Naive thymus-derived CD4-positive, alpha-beta T cell (primary cell): ENCODE data around the gene CIITA. TPM values are rescaled to one million over a fixed set of nuclear protein-coding genes. Genes with fewer than 3 reads are reported as not detected.

Experiments
- ATAC-seq: fragments of 150-1000 bp; cut with Tn5 transposase; 2 replicates; pipeline ENCODE4 v1.10.0; 2021; ENCODE audit warnings: mild to moderate bottlenecking, moderate library complexity
- CTCF ChIA-PET: fragments of 350-600 bp; sonication (Branson Sonifier 250); formaldehyde crosslinking; loops from one replicate; lab custom pipeline; 2021; ENCODE audit warnings: antibody characterized with exemption; lab: Charles Lee
- POLR2A ChIA-PET: fragments of 350-600 bp; sonication (Branson Sonifier 250); formaldehyde crosslinking; loops from one replicate; lab custom pipeline; 2021; ENCODE audit warnings: antibody characterized with exemption, inconsistent platforms; lab: Charles Lee
- DNase-seq, 9 donors: peaks; one replicate each; pipeline versions ENCODE4 v3.0.0 to v3.0.0-alpha.2; 2020 to 2022; ENCODE audit warnings: mixed read lengths in 1 of 9
- H3K27ac ChIP-seq: one replicate; pipeline ENCODE4 v1.7.0; 2013; ENCODE audit warnings: mild to moderate bottlenecking, low read depth, low read length, moderate library complexity
- H3K27me3 ChIP-seq, 2 donors: one replicate each; pipeline ENCODE4 v1.7.0; 2013; ENCODE audit warnings: low read length in 2 of 2, mild to moderate bottlenecking in 2 of 2, moderate library complexity in 2 of 2; ENCODE audit not compliant: control insufficient read depth in 2 of 2, insufficient read depth in 2 of 2
- H3K36me3 ChIP-seq, 3 experiments: 1 replicate in 2 of 3; 2 replicates in 1 of 3; pipeline ENCODE4 v1.7.0; 2013; ENCODE audit warnings: low read length in 3 of 3, mild to moderate bottlenecking in 3 of 3, moderate library complexity in 1 of 3; ENCODE audit not compliant: insufficient read depth in 3 of 3, control insufficient read depth in 2 of 3
- H3K4me1 ChIP-seq, 2 donors: one replicate each; pipeline ENCODE4 v1.7.0; 2013; ENCODE audit warnings: low read length in 2 of 2, mild to moderate bottlenecking in 2 of 2, moderate library complexity in 1 of 2; ENCODE audit not compliant: control insufficient read depth in 2 of 2, insufficient read depth in 2 of 2
- H3K4me3 ChIP-seq: 2 replicates; pipeline ENCODE4 v1.7.0; 2013; ENCODE audit warnings: mild to moderate bottlenecking, low read length
- H3K9me3 ChIP-seq, 3 experiments: 1 replicate in 2 of 3; 2 replicates in 1 of 3; pipeline ENCODE4 v1.7.0; 2013; ENCODE audit warnings: low read length in 3 of 3; ENCODE audit not compliant: control insufficient read depth in 2 of 3
- H3K27ac Mint-ChIP-seq, 9 donors: one replicate each; pipeline ENCODE4 v1.8.0; 2020 to 2022; ENCODE audit warnings: mixed read lengths in 9 of 9, mild to moderate bottlenecking in 8 of 9, moderate library complexity in 5 of 9, inconsistent platforms in 2 of 9
- H3K27me3 Mint-ChIP-seq, 5 donors: one replicate each; pipeline ENCODE4 v1.8.0; 2021 to 2022; ENCODE audit warnings: mixed read lengths in 5 of 5, mild to moderate bottlenecking in 1 of 5
- H3K36me3 Mint-ChIP-seq, 5 donors: one replicate each; pipeline ENCODE4 v1.8.0; 2020 to 2022; ENCODE audit warnings: mixed read lengths in 5 of 5, mild to moderate bottlenecking in 3 of 5, inconsistent platforms in 1 of 5
- H3K4me1 Mint-ChIP-seq, 7 donors: one replicate each; pipeline ENCODE4 v1.8.0; 2020 to 2022; ENCODE audit warnings: mixed read lengths in 7 of 7, mild to moderate bottlenecking in 3 of 7, inconsistent platforms in 1 of 7
- H3K4me3 Mint-ChIP-seq, 10 donors: one replicate each; pipeline ENCODE4 v1.8.0; 2020 to 2022; ENCODE audit warnings: mild to moderate bottlenecking in 10 of 10, mixed read lengths in 10 of 10, moderate library complexity in 6 of 10, inconsistent platforms in 2 of 10
- H3K9me3 Mint-ChIP-seq, 11 donors: one replicate each; pipeline ENCODE4 v1.8.0; 2020 to 2022; ENCODE audit warnings: mixed read lengths in 11 of 11, mild to moderate bottlenecking in 4 of 11, inconsistent platforms in 1 of 11, moderate library complexity in 1 of 11
- intact Hi-C, 2 donors: fragments of 100-400 bp; cut with micrococcal nuclease; formaldehyde crosslinking; loops; one replicate each; pipeline ENCODE4 v1.15.1; 2023
- polyA plus RNA-seq, 2 donors: library from polyadenylated mRNA; unstranded; fragments of 300-500 nt; fragmentation: Illumina TruSeq; gene quantifications; one replicate each; pipeline ENCODE4 v1.2.3, GENCODE V29; 2021
- total RNA-seq, 6 experiments: library from RNA in 5 of 6; stranded (reverse) in 5 of 6; gene quantifications; 1 replicate in 5 of 6; 2 replicates in 1 of 6; pipeline ENCODE4 v1.2.3 and lab custom pipeline; 2021 to 2026

The CIITA gene
- total and polyA plus RNA-seq, 7 experiments from 2014 or later: 0.12 to 72.1 (median 1.7) TPM

DNA sequence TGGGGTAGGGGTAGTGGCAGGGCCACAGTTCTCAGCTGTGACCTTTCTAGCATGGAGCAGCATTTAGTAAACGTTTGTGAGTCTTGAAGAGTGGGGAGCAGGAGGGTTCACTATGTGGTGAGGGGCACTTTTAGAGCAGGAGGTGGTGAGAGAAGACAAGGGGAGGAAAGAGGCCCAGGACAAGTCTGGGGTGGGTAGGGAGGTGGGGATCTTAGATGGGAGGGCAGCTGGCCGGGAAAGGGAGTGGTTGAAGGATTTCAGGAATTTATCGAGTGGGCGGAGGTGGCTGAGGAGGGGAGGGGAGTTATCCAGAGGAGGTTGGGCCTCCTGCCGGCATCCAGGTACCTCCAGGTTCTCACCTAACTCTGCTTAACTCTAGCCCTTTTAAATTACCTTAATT is 69.3 kb downstream of the CIITA start:
- ATAC-seq (no peak), DNase-seq (no peak)
- Mint-ChIP-seq H3K9me3 (no peaks in the 10 kb centered on the region), H3K36me3 (no peaks in the 10 kb centered on the region), H3K4me1 (peaks cover 32 to 81% (median 68%) of the 10 kb centered on the region in 7 donors), H3K27ac (peak overlapping the region in 7 of 9 donors; percentile 1 to 84 (median 41)), H3K4me3 (peak overlapping the region; percentile 56 to 95 (median 90)), H3K27me3 (no peaks in the 10 kb centered on the region)
- ChIA-PET POLR2A (no interaction called here), CTCF (no interaction called here)
- Histone ChIP-seq H3K9me3 (no peaks in the 10 kb centered on the region), H3K27ac (no peak overlapping the region), H3K4me1 (peaks cover 15 to 46% of the 10 kb centered on the region in 2 donors), H3K27me3 (no peaks in the 10 kb centered on the region), H3K4me3 (no peak overlapping the region), H3K36me3 (peaks cover 0 to 12% (median 0%) of the 10 kb centered on the region in 3 experiments)
- intact Hi-C loops: loop anchor here (10.0 kb wide), 2 partner anchors 638 to 1028 kb away; partner anchors contain the start of genes LITAF (in 1 of the 2) and SNX29 (in 1 of the 2)

DNA sequence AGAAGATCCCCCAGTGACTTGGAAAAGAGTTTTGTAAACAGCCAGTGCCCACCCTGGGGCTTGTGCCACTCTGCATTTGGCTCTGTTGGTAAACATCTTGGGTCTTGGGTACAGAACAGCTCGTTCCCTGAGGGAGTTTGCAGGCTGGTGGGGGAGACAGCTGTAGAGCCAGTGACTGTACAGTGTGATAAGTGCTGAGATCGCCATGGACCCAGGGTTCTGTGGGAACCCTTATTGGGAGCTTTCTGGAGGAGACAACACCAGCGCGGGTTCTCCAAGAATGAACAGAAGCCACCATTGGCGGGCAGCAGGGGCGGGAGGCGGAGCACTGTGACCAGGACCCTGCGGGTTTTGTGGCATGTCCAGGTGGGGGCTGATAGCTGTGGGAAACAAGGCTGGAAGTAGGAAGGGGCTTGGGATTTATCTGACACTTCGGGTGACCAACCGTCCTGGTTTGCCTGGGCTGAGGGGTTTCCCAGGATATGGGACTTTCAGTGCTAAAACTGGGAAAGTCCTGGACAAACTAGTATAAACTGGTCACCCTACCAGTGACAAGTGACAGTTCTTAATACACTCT is 70.3 kb downstream of the CIITA start:
- Histone ChIP-seq H3K4me1 (peaks cover 15 to 46% of the 10 kb centered on the region in 2 donors), H3K36me3 (peaks cover 0 to 12% (median 0%) of the 10 kb centered on the region in 3 experiments), H3K9me3 (no peaks in the 10 kb centered on the region), H3K4me3 (no peak overlapping the region), H3K27me3 (no peaks in the 10 kb centered on the region), H3K27ac (no peak overlapping the region)
- Mint-ChIP-seq H3K27me3 (no peaks in the 10 kb centered on the region), H3K4me3 (peak overlapping the region in 5 of 10 donors; percentile 36 to 88 (median 53)), H3K36me3 (no peaks in the 10 kb centered on the region), H3K4me1 (peaks cover 33 to 80% (median 68%) of the 10 kb centered on the region in 7 donors), H3K9me3 (no peaks in the 10 kb centered on the region), H3K27ac (peak overlapping the region in 4 of 9 donors; percentile 45 to 78 (median 58))
- intact Hi-C loops: loop anchor here (10.0 kb wide), 2 partner anchors 638 to 1028 kb away; partner anchors contain the start of genes LITAF (in 1 of the 2) and SNX29 (in 1 of the 2)
- ChIA-PET CTCF (interaction anchor here (1.5 kb wide), 1 partner anchor 407 kb away, joined by 3 read pairs; no protein-coding TSS in a partner anchor), POLR2A (no interaction called here)
- no peak for ATAC-seq
- DNase-seq: no peak

DNA sequence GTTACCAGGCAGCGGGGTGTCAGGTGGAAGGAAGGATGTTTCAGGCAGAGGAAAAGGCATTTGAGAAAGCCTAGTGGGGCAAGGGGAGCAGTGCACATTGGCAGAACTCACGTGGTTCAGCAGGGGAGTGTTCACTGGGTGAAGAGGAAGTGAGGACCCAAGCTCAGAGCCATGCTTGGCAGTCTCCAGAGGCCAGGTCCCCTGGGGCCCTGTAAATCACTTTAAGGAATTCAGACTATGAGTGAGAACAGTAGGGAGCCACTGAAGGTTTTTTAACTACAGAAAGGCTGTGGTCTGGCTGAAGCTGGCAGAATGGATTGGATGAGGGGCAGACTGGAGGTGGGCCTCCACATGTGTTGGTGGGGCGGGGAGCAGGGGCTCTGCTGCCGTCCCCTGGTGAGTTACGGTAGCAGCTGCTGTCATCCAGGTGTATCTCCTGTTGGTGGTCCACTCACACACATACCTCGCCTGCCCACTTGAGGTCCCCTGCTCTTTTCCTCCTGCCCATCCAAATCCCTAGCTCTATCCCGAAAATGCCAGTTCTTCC is 72.5 kb downstream of the CIITA start:
- ATAC-seq: peak; percentile 83
- CTCF ChIA-PET: interaction anchor here (0.6 to 4.4 kb wide), 7 partner anchors 8 to 428 kb away, joined by 3 to 17 read pairs (median 3); no protein-coding TSS in a partner anchor
- peak overlapping the region in 9 of 10 donors; percentile 41 to 73 (median 60) for H3K4me3 Mint-ChIP-seq
- H3K9me3 Mint-ChIP-seq: no peaks in the 10 kb centered on the region
- peak in 7 of 9 donors; percentile 41 to 69 (median 64) for DNase-seq
- peak overlapping the region; percentile 45 to 90 (median 76) for H3K27ac Mint-ChIP-seq
- no peaks in the 10 kb centered on the region for H3K36me3 Mint-ChIP-seq
- H3K4me1 Mint-ChIP-seq: peaks cover 31 to 78% (median 64%) of the 10 kb centered on the region in 7 donors
- Histone ChIP-seq H3K27me3 (no peaks in the 10 kb centered on the region), H3K9me3 (no peaks in the 10 kb centered on the region), H3K36me3 (peaks cover 0 to 10% (median 0%) of the 10 kb centered on the region in 3 experiments), H3K4me1 (peaks cover 15 to 40% of the 10 kb centered on the region in 2 donors), H3K27ac (peak overlapping the region; percentile 52), H3K4me3 (no peak overlapping the region)
- intact Hi-C loops: loop anchor here (10.0 kb wide), 2 partner anchors 635 to 1025 kb away; partner anchors contain the start of genes LITAF (in 1 of the 2) and SNX29 (in 1 of the 2)
- POLR2A ChIA-PET: interaction anchor here (0.8 to 1.8 kb wide), 7 partner anchors 11 to 923 kb away, joined by 3 to 5 read pairs (median 3); partner anchors contain the start of gene SOCS1
- H3K27me3 Mint-ChIP-seq: no peaks in the 10 kb centered on the region

DNA sequence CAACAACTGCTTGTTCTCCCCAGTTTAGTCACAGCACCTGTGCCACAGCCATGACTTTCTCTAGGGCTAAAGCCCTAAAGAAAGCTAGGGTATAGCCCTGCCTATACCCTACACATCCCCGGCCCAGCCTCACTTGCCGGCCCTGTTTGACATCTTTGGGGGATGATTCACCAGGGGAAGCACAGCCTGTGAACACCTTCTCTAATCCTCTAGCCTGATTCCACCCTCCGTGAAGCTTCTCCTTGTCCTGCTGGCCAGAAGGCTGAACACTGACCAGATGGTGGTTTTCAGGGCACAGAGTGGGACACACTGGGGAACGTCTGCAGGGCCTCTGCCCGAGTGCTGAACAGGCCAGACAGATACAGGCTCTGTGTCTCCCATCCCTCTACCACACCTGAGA is 73.4 kb downstream of the CIITA start:
- peaks cover 32 to 80% (median 67%) of the 10 kb centered on the region in 7 donors for H3K4me1 Mint-ChIP-seq
- no peaks in the 10 kb centered on the region for H3K9me3 ChIP-seq
- H3K4me3 Mint-ChIP-seq: peak overlapping the region in 2 of 10 donors; percentile 38 to 60
- peak overlapping the region in 4 of 9 donors; percentile 2 to 86 (median 70) for H3K27ac Mint-ChIP-seq
- H3K9me3 Mint-ChIP-seq: no peaks in the 10 kb centered on the region
- intact Hi-C loops: loop anchor here in 1 of 2 donors (5.0 kb wide), 2 partner anchors 762 to 1117 kb away; no protein-coding TSS in a partner anchor
- no peaks in the 10 kb centered on the region for H3K36me3 Mint-ChIP-seq
- CTCF ChIA-PET: interaction anchor here (4.4 kb wide), 1 partner anchor 13 kb away, joined by 17 read pairs; no protein-coding TSS in a partner anchor
- no peak for DNase-seq
- peaks cover 12 to 38% of the 10 kb centered on the region in 2 donors for H3K4me1 ChIP-seq
- H3K36me3 ChIP-seq: peaks cover 0 to 7% (median 0%) of the 10 kb centered on the region in 3 experiments
- H3K27ac ChIP-seq: no peak overlapping the region
- ATAC-seq: no peak
- no peak overlapping the region for H3K4me3 ChIP-seq
- no peaks in the 10 kb centered on the region for H3K27me3 ChIP-seq
- POLR2A ChIA-PET: interaction anchor here (0.7 to 1.8 kb wide), 6 partner anchors 11 to 306 kb away, joined by 3 to 5 read pairs (median 4); partner anchors contain the start of gene SOCS1
- H3K27me3 Mint-ChIP-seq: no peaks in the 10 kb centered on the region

DNA sequence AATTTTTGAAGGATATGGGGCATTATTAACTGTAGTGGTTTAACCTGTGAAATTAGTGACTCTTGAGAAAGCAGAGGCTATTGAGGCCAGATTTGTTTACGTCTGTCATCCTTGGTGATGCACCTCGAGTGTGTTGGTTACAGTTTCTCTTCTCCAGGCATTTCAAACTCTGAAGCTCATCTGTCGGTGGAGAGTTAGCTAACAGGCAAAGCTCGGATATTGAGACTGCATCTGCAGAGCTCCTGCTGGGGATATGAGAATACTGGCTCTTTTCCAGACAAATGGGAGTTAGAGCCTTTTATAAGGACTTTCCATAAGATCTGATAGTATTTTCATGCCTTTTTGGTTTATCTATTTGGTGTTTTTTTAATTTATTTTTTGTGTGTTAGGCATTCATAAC is 74.0 kb downstream of the CIITA start:
- H3K36me3 Mint-ChIP-seq: no peaks in the 10 kb centered on the region
- peaks cover 0 to 7% (median 0%) of the 10 kb centered on the region in 3 experiments for H3K36me3 ChIP-seq
- ATAC-seq (no peak), DNase-seq (no peak)
- POLR2A ChIA-PET: interaction anchor here (1.4 kb wide), 1 partner anchor 304 kb away, joined by 3 read pairs; no protein-coding TSS in a partner anchor
- H3K4me1 ChIP-seq: peaks cover 11 to 32% of the 10 kb centered on the region in 2 donors
- no peaks in the 10 kb centered on the region for H3K27me3 Mint-ChIP-seq
- no peak overlapping the region for H3K4me3 Mint-ChIP-seq
- H3K4me1 Mint-ChIP-seq: peaks cover 27 to 78% (median 65%) of the 10 kb centered on the region in 7 donors
- no peak overlapping the region for H3K27ac ChIP-seq
- intact Hi-C loops: loop anchor here in 1 of 2 donors (5.0 kb wide), 2 partner anchors 761 to 1116 kb away; no protein-coding TSS in a partner anchor
- no peaks in the 10 kb centered on the region for H3K9me3 Mint-ChIP-seq
- no peaks in the 10 kb centered on the region for H3K9me3 ChIP-seq
- H3K27me3 ChIP-seq: no peaks in the 10 kb centered on the region
- H3K4me3 ChIP-seq: no peak overlapping the region
- CTCF ChIA-PET: interaction anchor here (0.8 to 4.4 kb wide), 2 partner anchors 13 to 178 kb away, joined by 5 to 17 read pairs; no protein-coding TSS in a partner anchor
- peak overlapping the region in 2 of 9 donors; percentile 10 to 14 for H3K27ac Mint-ChIP-seq

DNA sequence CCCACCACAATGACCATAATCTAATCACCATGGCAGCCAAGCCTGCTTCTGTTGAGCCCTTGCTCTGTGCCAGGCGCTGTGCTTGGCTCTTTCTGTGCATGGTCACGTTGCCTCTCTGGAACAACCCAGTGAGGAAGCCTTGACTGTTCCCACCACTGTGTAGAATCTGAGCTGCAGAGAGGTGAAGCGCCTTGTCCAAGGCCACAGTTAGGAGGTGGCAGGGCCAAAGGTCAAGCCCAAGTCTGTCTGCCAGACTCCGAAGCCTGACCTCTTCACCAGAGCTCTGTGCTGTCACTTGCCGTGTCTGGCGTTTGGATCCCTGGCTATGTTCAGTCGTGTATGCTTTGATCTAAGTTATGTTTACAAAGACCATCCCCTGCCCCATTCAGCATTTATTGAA is 77.9 kb downstream of the CIITA start:
- ChIA-PET POLR2A (interaction anchor here (1.0 to 1.2 kb wide), 2 partner anchors 11 to 400 kb away, joined by 3 read pairs; partner anchors contain the start of gene CLEC16A), CTCF (interaction anchor here (1.3 to 2.9 kb wide), 3 partner anchors 9 to 417 kb away, joined by 3 to 18 read pairs (median 6); no protein-coding TSS in a partner anchor)
- Mint-ChIP-seq H3K27me3 (no peaks in the 10 kb centered on the region), H3K9me3 (no peaks in the 10 kb centered on the region), H3K4me3 (peak overlapping the region in 3 of 10 donors; percentile 3 to 48 (median 5)), H3K36me3 (peaks cover 0 to 7% (median 6%) of the 10 kb centered on the region in 5 donors), H3K4me1 (peaks cover 17 to 61% (median 44%) of the 10 kb centered on the region in 7 donors), H3K27ac (peak overlapping the region in 5 of 9 donors; percentile 21 to 66 (median 52))
- no peak overlapping the region for H3K4me3 ChIP-seq
- intact Hi-C loops: loop anchor here (2.0 to 5.0 kb wide), 3 partner anchors 757 to 1112 kb away; no protein-coding TSS in a partner anchor
- DNase-seq: no peak
- no peaks in the 10 kb centered on the region for H3K9me3 ChIP-seq
- no peaks in the 10 kb centered on the region for H3K27me3 ChIP-seq
- H3K4me1 ChIP-seq: peaks cover 14 to 15% of the 10 kb centered on the region in 2 donors
- no peak overlapping the region for H3K27ac ChIP-seq
- no peak for ATAC-seq
- H3K36me3 ChIP-seq: peaks cover 0 to 24% (median 5%) of the 10 kb centered on the region in 3 experiments
